NCI-H2196 treated with DMSO at 0.1 percent for 48 hours (cell line): Measurements from ENCODE around the gene HTR6.

Source experiments
- DNase-seq: peaks from one replicate; lab custom pipeline; 2025; ENCODE audit not compliant: unreplicated experiment; lab: John Stamatoyannopoulos, UW

Gene HTR6

GRCh38 chr1:19717467-19717866 lies 52.8 kb downstream of the HTR6 start:
- no peak for DNase-seq

- DNase-seq: no peak
Measured at GRCh38 chr1:19720174-19720573, 55.5 kb downstream of the HTR6 start.

GRCh38 chr1:19720973-19721372 lies 56.3 kb downstream of the HTR6 start:
- DNase-seq: no peak

- DNase-seq: no peak
Measured at GRCh38 chr1:19723874-19724273, 59.2 kb downstream of the HTR6 start.

- no peak for DNase-seq
Measured at GRCh38 chr1:19725606-19726005, 60.9 kb downstream of the HTR6 start.

GRCh38 chr1:19728413-19729145 lies 63.9 kb downstream of the HTR6 start:
- no peak for DNase-seq

GRCh38 chr1:19730232-19730631 lies 65.6 kb downstream of the HTR6 start:
- DNase-seq: no peak
